ENCODE measurements around the gene TTC39A.

- no peak for TF ChIP-seq EP300 (IDR thresholded peaks at IDR 0.05)
- TF ChIP-seq CTCF (IDR thresholded peaks at IDR 0.05): no peak
- TF ChIP-seq POLR2A (IDR thresholded peaks at IDR 0.05): no peak
Measured at GRCh38 chr1:51255331-51255730, 75.0 kb downstream of the TTC39A start.

Measured in gastroesophageal sphincter (tissue), 3 donors.